K562 (cell line): ENCODE measurements around the gene EML2. TPM values are rescaled to one million over a fixed set of nuclear protein-coding genes. Genes with fewer than 3 reads are reported as not detected.

ENCODE experiments used
- AFF1 ChIP-seq, 2 experiments: fragments of 450-650 bp; IDR thresholded peaks; 2 replicates each; pipeline ENCODE4 v1.6.1; 2018; ENCODE audit warnings: mild to moderate bottlenecking in 2 of 2, low read depth in 1 of 2; ENCODE audit not compliant: partially characterized antibody in 2 of 2
- ETV6 ChIP-seq, 3 experiments: fragments of 150-350 bp in 1 of 3; sonication (generic) in 1 of 3; formaldehyde crosslinking in 1 of 3; IDR thresholded peaks; 2 replicates each; pipeline versions ENCODE4 v1.6.1 to v1.8.0; 2014 to 2022; ENCODE audit warnings: borderline replicate concordance in 2 of 3, low read depth in 2 of 3, antibody characterized with exemption in 1 of 3, low read length in 1 of 3, mild to moderate bottlenecking in 1 of 3, missing genetic modification reagents in 1 of 3
- MYC ChIP-seq, 2 experiments: fragments of 250-450 bp in 1 of 2; sonication (Bioruptor Pico) in 1 of 2; IDR thresholded peaks; 2 replicates each; pipeline versions ENCODE4 v1.5.1 to v1.6.1; 2012 to 2021; ENCODE audit warnings: low read depth in 2 of 2, borderline replicate concordance in 1 of 2, improper control_type of control experiment in 1 of 2, low read length in 1 of 2, mild to moderate bottlenecking in 1 of 2, moderate library complexity in 1 of 2
- NRF1 ChIP-seq, 2 experiments: fragments of 450-650 bp; IDR thresholded peaks in 1 of 2; conservative IDR thresholded peaks in 1 of 2; 2 replicates each; pipeline ENCODE4 v1.6.1; 2014; ENCODE audit warnings: mild to moderate bottlenecking in 2 of 2
- RB1 ChIP-seq: fragments of 450-650 bp; IDR thresholded peaks from 2 replicates; pipeline ENCODE4 v1.6.1; 2017; ENCODE audit warnings: low read depth, mild to moderate bottlenecking
- RBM25 ChIP-seq: fragments of 200-400 bp; formaldehyde crosslinking; IDR thresholded peaks from 2 replicates; pipeline ENCODE4 v1.6.1; 2018; ENCODE audit warnings: low read length, low read depth, moderate library complexity; ENCODE audit not compliant: severe bottlenecking
- RCOR1 ChIP-seq, 2 experiments: IDR thresholded peaks; 2 replicates each; pipeline ENCODE4 v1.6.1; 2012; ENCODE audit warnings: low read depth in 2 of 2, low read length in 2 of 2, borderline replicate concordance in 1 of 2, improper control_type of control experiment in 1 of 2
- REST ChIP-seq, 2 experiments: fragments of 450-650 bp; formaldehyde crosslinking in 1 of 2; IDR thresholded peaks; 2 replicates each; pipeline versions ENCODE4 v1.4.0 to v1.6.1; 2014 to 2020; ENCODE audit warnings: mild to moderate bottlenecking in 2 of 2, borderline replicate concordance in 1 of 2, low read depth in 1 of 2
- ZBTB33 ChIP-seq: sonication (generic); formaldehyde crosslinking; IDR thresholded peaks from 2 replicates; pipeline ENCODE4 v1.8.1; 2023; ENCODE audit warnings: mild to moderate bottlenecking, missing genetic modification reagents
- polyA plus RNA-seq, 8 experiments: library from polyadenylated mRNA; depleted of rRNA in 4 of 8; stranded (reverse) in 5 of 8; unstranded in 3 of 8; fragments of >200 nt; fragmentation: Nextera tagmentation in 2 of 8; fragmentation: Illumina TruSeq in 1 of 8; extraction: Ambion mirVana in 2 of 8; extraction: Trizol in 1 of 8; gene quantifications; 2 replicates each; pipeline versions ENCODE4 v1.2.1 to v1.2.3, GENCODE V29; 2011 to 2014; ENCODE audit warnings: inconsistent platforms in 1 of 8, missing spikeins in 1 of 8
- total RNA-seq, 7 experiments: library from RNA; depleted of rRNA in 6 of 7; stranded (reverse); fragments of >200 nt in 6 of 7; fragmentation: Illumina TruSeq in 2 of 7; extraction: Trizol in 2 of 7; gene quantifications; 2 replicates each; pipeline versions ENCODE4 v1.2.1 to v1.2.3, GENCODE V29; 2011 to 2021; ENCODE audit warnings: low replicate concordance in 1 of 7

The EML2 gene
- total and polyA plus RNA-seq, 9 of the 15 experiments (the other 6 are each of a cell fraction or from before 2014, with no cell fraction given), result 2.6 to 69.6 (median 24.8) TPM

- TF ChIP-seq MYC (IDR thresholded peaks at IDR 0.05; ENCODE audit: low read depth, low read length) (0 out of 2 replicates have a peak, but pooled peaks have one; percentile 20), MYC (CRISPR knock-in tag; IDR thresholded peaks at IDR 0.05; ENCODE audit: borderline replicate concordance, low read depth) (no peak), ETV6 (IDR thresholded peaks at IDR 0.05; ENCODE audit: borderline replicate concordance in 1 of 2, low read depth in 2 of 2, low read length in 1 of 2) (no peak), ETV6 (CRISPR knock-in tag; IDR thresholded peaks at IDR 0.05; ENCODE audit: borderline replicate concordance) (peak; percentile 32; the same call in 1 of the 2 replicates), ZBTB33 (CRISPR knock-in tag) (peak; percentile 97), RBM25 (peak; percentile 27), NRF1 (conservative IDR thresholded peaks at IDR 0.05 in 1 of 2, IDR thresholded peaks at IDR 0.05 in 1 of 2) (peak; percentile 40 to 46), REST (IDR thresholded peaks at IDR 0.05; ENCODE audit: borderline replicate concordance) (peak; percentile 54; the same call in 1 of the 2 replicates), REST (CRISPR knock-in tag; IDR thresholded peaks at IDR 0.05; ENCODE audit: low read depth) (no peak), RB1 (0 out of 2 replicates have a peak, but pooled peaks have one; percentile 49), RCOR1 (IDR thresholded peaks at IDR 0.05; ENCODE audit: borderline replicate concordance in 1 of 2, low read depth in 2 of 2, low read length in 2 of 2) (peak in 1 of 2 experiments; percentile 55; a peak in 1 of 4 replicates), AFF1 (IDR thresholded peaks at IDR 0.05; ENCODE audit: low read depth in 1 of 2, partially characterized antibody in 2 of 2) (no peak)
Measured at GRCh38 chr19:45569619-45570421, 69.4 kb downstream of the EML2 start (continued).
